Fibroblast of lung (primary cell): Measurements from ENCODE around the gene DDX25. TPM values are rescaled to one million over a fixed set of nuclear protein-coding genes. Genes with fewer than 3 reads are reported as not detected.

Experiments
- DNase-seq, 2 donors: peaks; one replicate each; pipeline versions ENCODE4 v3.0.0 to v3.0.0-alpha.2; 2010; ENCODE audit warnings: low read depth in 2 of 2
- H2AFZ ChIP-seq: 2 replicates; pipeline ENCODE4 v1.5.1; 2012; ENCODE audit warnings: low read length, control low read depth, inconsistent platforms
- H3K27ac ChIP-seq: 2 replicates; pipeline ENCODE4 v1.5.1; 2011; ENCODE audit warnings: low read length, control low read depth; ENCODE audit not compliant: insufficient read depth
- H3K27me3 ChIP-seq: 2 replicates; pipeline ENCODE4 v1.5.1; 2011; ENCODE audit warnings: mild to moderate bottlenecking, low read length; ENCODE audit not compliant: control insufficient read depth, insufficient read depth
- H3K36me3 ChIP-seq: 2 replicates; pipeline ENCODE4 v1.5.1; 2011; ENCODE audit warnings: low read length; ENCODE audit not compliant: control insufficient read depth, insufficient read depth
- H3K4me1 ChIP-seq: 2 replicates; pipeline ENCODE4 v1.5.1; 2011; ENCODE audit warnings: low read length; ENCODE audit not compliant: control insufficient read depth, insufficient read depth; ENCODE audit errors: extremely low read depth
- H3K4me2 ChIP-seq: 2 replicates; pipeline ENCODE4 v1.5.1; 2011; ENCODE audit warnings: low read length, control low read depth; ENCODE audit not compliant: insufficient read depth; ENCODE audit errors: extremely low read depth
- H3K4me3 ChIP-seq, 4 experiments: fragments of 200-600 bp in 1 of 4; sonication (generic) in 1 of 4; replicated peaks in 1 of 4; 2 replicates each; pipeline ENCODE4 v1.5.1; 2011 to 2016; ENCODE audit warnings: low read length in 4 of 4, low read depth in 3 of 4, mild to moderate bottlenecking in 3 of 4, control low read depth in 2 of 4, inconsistent platforms in 1 of 4, mixed read lengths in 1 of 4; ENCODE audit not compliant: insufficient read depth in 1 of 4; ENCODE audit errors: control extremely low read depth in 1 of 4
- H3K79me2 ChIP-seq: 2 replicates; pipeline ENCODE4 v1.5.1; 2012; ENCODE audit warnings: mild to moderate bottlenecking, low read length, inconsistent platforms; ENCODE audit not compliant: control insufficient read depth, insufficient read depth
- H3K9ac ChIP-seq: 2 replicates; pipeline ENCODE4 v1.5.1; 2011; ENCODE audit warnings: mild to moderate bottlenecking, low read length, control low read depth; ENCODE audit not compliant: insufficient read depth
- H3K9me3 ChIP-seq: 2 replicates; pipeline ENCODE4 v1.5.1; 2012; ENCODE audit warnings: low read depth, low read length; ENCODE audit not compliant: control insufficient read depth, insufficient read depth
- H4K20me1 ChIP-seq: 2 replicates; pipeline ENCODE4 v1.5.1; 2011; ENCODE audit warnings: low read length; ENCODE audit not compliant: control insufficient read depth, insufficient read depth; ENCODE audit errors: extremely low read depth
- EZH2 ChIP-seq: IDR thresholded peaks from 2 replicates; pipeline ENCODE4 v1.5.1; 2012; ENCODE audit warnings: low read length, control low read depth, mild to moderate bottlenecking; ENCODE audit errors: missing control alignments
- polyA plus RNA-seq, 2 donors: library from polyadenylated mRNA; depleted of rRNA in 1 of 2; stranded (reverse) in 1 of 2; unstranded in 1 of 2; fragments of >200 nt; gene quantifications; 2 replicates each; pipeline ENCODE4 v1.2.1, GENCODE V29; 2011 to 2012; ENCODE audit warnings: missing spikeins in 1 of 2
- total RNA-seq: library from RNA; depleted of rRNA; stranded (reverse); fragments of >200 nt; gene quantifications from 2 replicates; pipeline ENCODE4 v1.2.1, GENCODE V29; 2014
- TF ChIP-seq, protein P1 (sequence below), 2 donors: IDR thresholded peaks in 1 of 2; conservative IDR thresholded peaks in 1 of 2; 1 replicate in 1 of 2; 2 replicates in 1 of 2; pipeline ENCODE4 v1.5.1; 2011 to 2012; ENCODE audit warnings: low read length in 2 of 2, control low read depth in 1 of 2, inconsistent platforms in 1 of 2, low read depth in 1 of 2, mild to moderate bottlenecking in 1 of 2

The DDX25 gene
- total and polyA plus RNA-seq, 2 donors (not counting 1 experiment from before 2014, with no cell fraction given), result not detected

DNA sequence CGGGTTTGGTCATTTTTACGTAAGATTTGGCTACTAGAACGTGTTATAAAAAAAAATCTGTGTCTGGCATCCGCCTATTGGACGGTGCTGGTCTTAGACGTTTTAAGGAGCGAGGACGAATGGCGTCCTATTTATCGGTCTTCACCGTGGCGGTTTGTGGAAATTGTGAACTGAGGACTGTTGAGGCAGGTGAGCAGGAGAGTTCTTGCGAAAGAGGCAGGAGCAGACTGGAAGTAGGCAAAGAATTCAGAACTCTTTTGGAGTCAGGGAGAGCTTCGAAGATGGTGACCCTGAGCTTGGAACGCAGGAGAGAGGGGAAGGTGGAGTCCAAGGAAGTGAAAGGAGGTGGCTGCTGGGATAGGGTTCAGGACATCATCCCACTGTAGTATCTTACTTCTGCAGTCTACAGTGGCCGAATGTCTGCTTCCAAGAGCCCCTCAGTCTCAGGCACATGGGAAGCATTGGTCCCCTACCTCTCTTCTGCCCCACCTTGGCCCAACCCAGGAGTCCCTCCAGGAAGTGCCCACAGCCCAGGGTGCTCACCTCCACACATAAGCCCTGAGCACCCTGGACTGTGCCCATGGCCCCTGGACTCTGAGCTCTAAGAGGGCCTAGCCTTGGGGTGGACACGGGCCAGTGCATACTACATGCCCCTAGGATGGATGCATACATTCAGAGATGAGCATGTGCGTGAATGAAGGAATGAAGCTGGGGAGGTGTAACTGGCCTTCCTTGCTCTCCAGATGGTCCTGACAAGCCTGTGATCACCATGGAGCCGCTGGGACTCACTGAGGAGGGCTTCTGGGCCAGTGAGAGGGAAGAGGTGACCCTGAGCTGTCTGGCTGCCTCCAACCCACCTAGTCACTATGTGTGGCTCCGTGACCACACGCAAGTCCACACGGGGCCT is 45.2 kb downstream of the DDX25 start:
- Histone ChIP-seq H3K27ac (no peak overlapping the region), H3K9ac (no peak overlapping the region), H3K36me3 (no peaks in the 10 kb centered on the region), H3K27me3 (peaks cover 2% of the 10 kb centered on the region), H3K4me1 (no peaks in the 10 kb centered on the region), H3K4me2 (no peak overlapping the region), H4K20me1 (no peaks in the 10 kb centered on the region), H3K4me3 (no peak overlapping the region), H3K79me2 (no peaks in the 10 kb centered on the region), H2AFZ (no peak overlapping the region), H3K9me3 (no peaks in the 10 kb centered on the region)
- no peak for DNase-seq
- TF ChIP-seq, protein P1, sequence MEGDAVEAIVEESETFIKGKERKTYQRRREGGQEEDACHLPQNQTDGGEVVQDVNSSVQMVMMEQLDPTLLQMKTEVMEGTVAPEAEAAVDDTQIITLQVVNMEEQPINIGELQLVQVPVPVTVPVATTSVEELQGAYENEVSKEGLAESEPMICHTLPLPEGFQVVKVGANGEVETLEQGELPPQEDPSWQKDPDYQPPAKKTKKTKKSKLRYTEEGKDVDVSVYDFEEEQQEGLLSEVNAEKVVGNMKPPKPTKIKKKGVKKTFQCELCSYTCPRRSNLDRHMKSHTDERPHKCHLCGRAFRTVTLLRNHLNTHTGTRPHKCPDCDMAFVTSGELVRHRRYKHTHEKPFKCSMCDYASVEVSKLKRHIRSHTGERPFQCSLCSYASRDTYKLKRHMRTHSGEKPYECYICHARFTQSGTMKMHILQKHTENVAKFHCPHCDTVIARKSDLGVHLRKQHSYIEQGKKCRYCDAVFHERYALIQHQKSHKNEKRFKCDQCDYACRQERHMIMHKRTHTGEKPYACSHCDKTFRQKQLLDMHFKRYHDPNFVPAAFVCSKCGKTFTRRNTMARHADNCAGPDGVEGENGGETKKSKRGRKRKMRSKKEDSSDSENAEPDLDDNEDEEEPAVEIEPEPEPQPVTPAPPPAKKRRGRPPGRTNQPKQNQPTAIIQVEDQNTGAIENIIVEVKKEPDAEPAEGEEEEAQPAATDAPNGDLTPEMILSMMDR (conservative IDR thresholded peaks at IDR 0.05 in 1 of 2, IDR thresholded peaks at IDR 0.05 in 1 of 2; ENCODE audit: low read depth in 1 of 2, low read length in 2 of 2), result no peak
- no peak for TF ChIP-seq EZH2

DNA sequence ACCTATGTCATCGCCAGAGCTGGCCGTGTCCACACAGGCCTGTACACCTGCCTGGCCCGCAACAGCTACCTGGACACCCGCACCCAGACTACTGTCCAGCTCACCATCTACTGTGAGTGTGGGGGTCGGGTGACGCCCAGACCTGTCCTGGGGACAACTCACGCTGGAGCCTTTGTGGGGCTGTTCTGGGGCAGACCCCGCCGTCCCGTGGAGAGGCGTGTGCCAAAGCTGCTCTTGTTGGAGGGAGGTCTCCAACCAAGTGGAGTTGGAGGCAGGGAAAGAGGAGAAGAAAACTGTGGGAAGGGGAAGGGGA is 45.8 kb downstream of the DDX25 start:
- DNase-seq, result no peak
- Histone ChIP-seq H4K20me1 (no peaks in the 10 kb centered on the region), H3K9me3 (no peaks in the 10 kb centered on the region), H3K27ac (no peak overlapping the region), H3K27me3 (peaks cover 2% of the 10 kb centered on the region), H3K4me3 (no peak overlapping the region), H3K9ac (no peak overlapping the region), H2AFZ (no peak overlapping the region), H3K4me1 (no peaks in the 10 kb centered on the region), H3K36me3 (no peaks in the 10 kb centered on the region), H3K4me2 (no peak overlapping the region), H3K79me2 (no peaks in the 10 kb centered on the region)
- TF ChIP-seq, protein P1 (conservative IDR thresholded peaks at IDR 0.05 in 1 of 2, IDR thresholded peaks at IDR 0.05 in 1 of 2; ENCODE audit: low read depth in 1 of 2, low read length in 2 of 2), result no peak
- TF ChIP-seq EZH2, result no peak

DNA sequence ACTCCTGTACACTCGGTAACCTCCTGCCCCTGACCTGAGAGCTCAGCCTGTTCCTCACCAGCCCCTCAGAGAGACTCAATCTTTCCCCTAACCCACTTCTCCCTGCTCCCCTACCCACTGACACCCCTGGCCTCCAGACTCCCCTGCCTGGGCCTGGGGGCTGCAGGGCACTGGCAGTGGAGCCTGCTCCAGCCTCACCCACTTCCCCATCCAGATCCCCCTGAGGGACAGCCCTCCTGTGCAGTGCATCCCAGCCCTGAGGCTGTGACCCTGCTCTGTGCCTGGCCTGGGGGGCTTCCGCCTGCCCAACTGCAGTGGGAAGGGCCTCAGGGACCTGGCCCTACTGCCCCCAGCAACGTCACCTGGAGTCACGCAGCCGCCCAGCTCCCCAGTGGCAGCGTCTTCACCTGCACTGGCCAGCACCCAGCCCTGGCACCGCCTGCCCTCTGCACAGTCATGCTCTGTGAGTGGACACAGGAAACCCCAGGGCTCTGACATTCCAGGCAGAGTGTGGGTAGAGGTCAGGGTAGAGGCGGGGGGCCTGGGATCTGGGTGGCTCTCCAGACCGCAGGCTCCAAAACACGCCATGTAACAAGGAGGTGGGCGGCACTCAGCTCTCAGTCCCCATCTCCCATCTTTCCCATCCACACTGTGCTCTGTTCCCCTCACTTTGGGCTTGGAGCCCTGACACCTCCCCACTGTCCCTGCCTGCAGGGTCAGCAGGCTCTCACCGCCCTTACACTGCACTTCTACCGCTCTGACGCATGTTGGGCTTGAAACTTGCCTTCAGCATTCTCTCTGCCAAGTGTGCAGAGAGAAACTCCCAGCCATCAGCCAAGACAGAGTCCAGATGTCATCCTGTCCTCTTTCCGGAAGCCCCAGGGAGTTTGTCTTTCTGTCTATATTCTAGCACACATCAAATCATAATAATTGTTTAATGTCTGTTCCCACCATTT is 46.7 kb downstream of the DDX25 start:
- Histone ChIP-seq H3K9me3 (no peaks in the 10 kb centered on the region), H3K9ac (no peak overlapping the region), H3K4me1 (no peaks in the 10 kb centered on the region), H3K79me2 (no peaks in the 10 kb centered on the region), H3K27me3 (peaks cover 2% of the 10 kb centered on the region), H3K36me3 (no peaks in the 10 kb centered on the region), H4K20me1 (no peaks in the 10 kb centered on the region), H2AFZ (no peak overlapping the region), H3K27ac (no peak overlapping the region), H3K4me2 (no peak overlapping the region), H3K4me3 (no peak overlapping the region)
- DNase-seq, result peak in 1 of 2 donors; percentile 91
- TF ChIP-seq, protein P1 (conservative IDR thresholded peaks at IDR 0.05 in 1 of 2, IDR thresholded peaks at IDR 0.05 in 1 of 2; ENCODE audit: low read depth in 1 of 2, low read length in 2 of 2), result no peak
